Panc1 (cell line): Measurements from ENCODE around the gene SKA2. TPM values are rescaled to one million over a fixed set of nuclear protein-coding genes. Genes with fewer than 3 reads are reported as not detected.

Experiments
- ATAC-seq: fragments of 200-7000 bp; cut with Tn5 transposase; 2 replicates; pipeline ENCODE4 v1.9.1; 2020; ENCODE audit warnings: mild to moderate bottlenecking, moderate library complexity
- BruUV-seq: library from RNA; stranded (reverse); fragments of 400-500 nt; replicated peaks from 2 replicates; lab custom pipeline; 2021; lab: Mats Ljungman, UMichigan
- CTCF ChIA-PET: fragments of 300-600 bp; sonication (Branson Sonifier 250); formaldehyde crosslinking; loops from one replicate; lab custom pipeline; 2022; ENCODE audit warnings: antibody characterized with exemption; lab: Charles Lee
- POLR2A ChIA-PET: fragments of 300-600 bp; sonication (Branson Sonifier 250); formaldehyde crosslinking; loops from one replicate; lab custom pipeline; 2022; ENCODE audit warnings: antibody characterized with exemption; lab: Charles Lee
- DNase-seq: peaks from one replicate; pipeline ENCODE4 v3.0.0-alpha.2; 2010; ENCODE audit warnings: low read depth, low spot score
- H3K27ac ChIP-seq: 2 replicates; pipeline ENCODE4 v1.5.1; 2011; ENCODE audit warnings: mild to moderate bottlenecking, low read length, inconsistent platforms
- H3K27me3 ChIP-seq: fragments of 200-500 bp; sonication (Bioruptor generic); 2 replicates; pipeline ENCODE4 v1.6.0; 2014; ENCODE audit warnings: low read length, inconsistent platforms; ENCODE audit not compliant: control insufficient read depth, insufficient read depth
- H3K36me3 ChIP-seq: fragments of 200-500 bp; sonication (Bioruptor generic); 2 replicates; pipeline ENCODE4 v1.5.1; 2014; ENCODE audit warnings: inconsistent platforms, mild to moderate bottlenecking, low read length, moderate library complexity; ENCODE audit not compliant: control insufficient read depth, insufficient read depth
- H3K4me1 ChIP-seq: 2 replicates; pipeline ENCODE4 v1.5.1; 2011; ENCODE audit warnings: inconsistent platforms, mild to moderate bottlenecking, low read length, moderate library complexity; ENCODE audit not compliant: control insufficient read depth, insufficient read depth
- H3K4me3 ChIP-seq, 2 experiments: 2 replicates each; pipeline ENCODE4 v1.5.1; 2011 to 2012; ENCODE audit warnings: low read depth in 2 of 2, low read length in 2 of 2, mild to moderate bottlenecking in 2 of 2, inconsistent platforms in 1 of 2, moderate library complexity in 1 of 2
- H3K9me3 ChIP-seq: fragments of 200-500 bp; sonication (Bioruptor generic); 2 replicates; pipeline ENCODE4 v1.5.1; 2014; ENCODE audit warnings: low read depth, mild to moderate bottlenecking, inconsistent platforms, low read length, moderate library complexity; ENCODE audit not compliant: control insufficient read depth, insufficient read depth
- POLR2AphosphoS5 ChIP-seq: IDR thresholded peaks from 2 replicates; pipeline ENCODE4 v1.6.1; 2012; ENCODE audit warnings: mild to moderate bottlenecking, low read depth, low read length, moderate library complexity
- SIN3A ChIP-seq: IDR thresholded peaks from 2 replicates; pipeline ENCODE4 v1.6.1; 2012; ENCODE audit warnings: low read depth, mild to moderate bottlenecking, low read length, moderate library complexity, borderline replicate concordance; ENCODE audit not compliant: insufficient read depth
- TCF7L2 ChIP-seq: IDR thresholded peaks from 2 replicates; pipeline ENCODE4 v1.6.1; 2011; ENCODE audit warnings: mild to moderate bottlenecking, low read depth, low read length, inconsistent platforms
- in situ Hi-C: cut with HindIII; loops from 2 replicates; pipeline ENCODE4 v1.10.0; 2016; ENCODE audit warnings: low sequenced_read_pairs, low pct_unique_long_range_greater_than_20kb
- intact Hi-C: fragments of 100-400 bp; cut with micrococcal nuclease; formaldehyde crosslinking; loops from one replicate; pipeline ENCODE4 v1.10.0; 2022; ENCODE audit not compliant: unreplicated experiment
- total RNA-seq: library from RNA; stranded (reverse); gene quantifications from one replicate; pipeline ENCODE4 v1.2.1, GENCODE V29; 2021; ENCODE audit not compliant: unreplicated experiment
- TF ChIP-seq, protein P1 (sequence below), 2 experiments: IDR thresholded peaks; 2 replicates each; pipeline ENCODE4 v1.6.1; 2011 to 2012; ENCODE audit warnings: low read depth in 2 of 2, control low read depth in 1 of 2, low read length in 1 of 2, mild to moderate bottlenecking in 1 of 2, moderate library complexity in 1 of 2; ENCODE audit not compliant: insufficient read depth in 1 of 2
- TF ChIP-seq, protein P2 (sequence below): fragments of 450-650 bp; IDR thresholded peaks from 2 replicates; pipeline ENCODE4 v1.5.1; 2017; ENCODE audit warnings: mild to moderate bottlenecking

SKA2 gene
- total RNA-seq, 1 experiment from 2014 or later, result 30.3 TPM

DNA sequence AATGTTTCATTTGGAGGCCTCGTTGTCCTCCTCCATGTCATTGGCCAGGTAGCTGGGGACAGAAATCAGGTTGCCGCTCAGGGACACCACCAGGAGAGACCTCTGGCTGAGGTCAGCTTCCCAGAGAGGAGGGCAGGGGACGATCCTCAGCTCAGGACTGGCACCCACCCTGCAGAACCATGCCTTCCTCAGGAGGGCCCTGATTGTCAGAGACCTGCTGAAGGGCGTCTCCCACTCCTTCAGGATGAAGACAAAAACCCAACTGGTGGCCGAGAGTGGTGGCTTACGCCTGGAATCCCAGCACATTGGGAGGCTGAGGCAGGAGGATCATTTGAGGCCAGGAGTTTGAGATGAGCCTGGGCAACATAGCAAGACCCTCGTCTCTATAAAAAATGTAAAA is 20.1 kb upstream of the SKA2 start:
- ATAC-seq (no peak), DNase-seq (no peak)
- no TSS peak for BruUV-seq
- TF ChIP-seq, protein P1, sequence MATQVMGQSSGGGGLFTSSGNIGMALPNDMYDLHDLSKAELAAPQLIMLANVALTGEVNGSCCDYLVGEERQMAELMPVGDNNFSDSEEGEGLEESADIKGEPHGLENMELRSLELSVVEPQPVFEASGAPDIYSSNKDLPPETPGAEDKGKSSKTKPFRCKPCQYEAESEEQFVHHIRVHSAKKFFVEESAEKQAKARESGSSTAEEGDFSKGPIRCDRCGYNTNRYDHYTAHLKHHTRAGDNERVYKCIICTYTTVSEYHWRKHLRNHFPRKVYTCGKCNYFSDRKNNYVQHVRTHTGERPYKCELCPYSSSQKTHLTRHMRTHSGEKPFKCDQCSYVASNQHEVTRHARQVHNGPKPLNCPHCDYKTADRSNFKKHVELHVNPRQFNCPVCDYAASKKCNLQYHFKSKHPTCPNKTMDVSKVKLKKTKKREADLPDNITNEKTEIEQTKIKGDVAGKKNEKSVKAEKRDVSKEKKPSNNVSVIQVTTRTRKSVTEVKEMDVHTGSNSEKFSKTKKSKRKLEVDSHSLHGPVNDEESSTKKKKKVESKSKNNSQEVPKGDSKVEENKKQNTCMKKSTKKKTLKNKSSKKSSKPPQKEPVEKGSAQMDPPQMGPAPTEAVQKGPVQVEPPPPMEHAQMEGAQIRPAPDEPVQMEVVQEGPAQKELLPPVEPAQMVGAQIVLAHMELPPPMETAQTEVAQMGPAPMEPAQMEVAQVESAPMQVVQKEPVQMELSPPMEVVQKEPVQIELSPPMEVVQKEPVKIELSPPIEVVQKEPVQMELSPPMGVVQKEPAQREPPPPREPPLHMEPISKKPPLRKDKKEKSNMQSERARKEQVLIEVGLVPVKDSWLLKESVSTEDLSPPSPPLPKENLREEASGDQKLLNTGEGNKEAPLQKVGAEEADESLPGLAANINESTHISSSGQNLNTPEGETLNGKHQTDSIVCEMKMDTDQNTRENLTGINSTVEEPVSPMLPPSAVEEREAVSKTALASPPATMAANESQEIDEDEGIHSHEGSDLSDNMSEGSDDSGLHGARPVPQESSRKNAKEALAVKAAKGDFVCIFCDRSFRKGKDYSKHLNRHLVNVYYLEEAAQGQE (IDR thresholded peaks at IDR 0.05; ENCODE audit: insufficient read depth in 1 of 2, low read depth in 2 of 2, low read length in 1 of 2), result no peak
- no peak for TF ChIP-seq POLR2AphosphoS5
- no peak for TF ChIP-seq TCF7L2
- TF ChIP-seq, protein P2, sequence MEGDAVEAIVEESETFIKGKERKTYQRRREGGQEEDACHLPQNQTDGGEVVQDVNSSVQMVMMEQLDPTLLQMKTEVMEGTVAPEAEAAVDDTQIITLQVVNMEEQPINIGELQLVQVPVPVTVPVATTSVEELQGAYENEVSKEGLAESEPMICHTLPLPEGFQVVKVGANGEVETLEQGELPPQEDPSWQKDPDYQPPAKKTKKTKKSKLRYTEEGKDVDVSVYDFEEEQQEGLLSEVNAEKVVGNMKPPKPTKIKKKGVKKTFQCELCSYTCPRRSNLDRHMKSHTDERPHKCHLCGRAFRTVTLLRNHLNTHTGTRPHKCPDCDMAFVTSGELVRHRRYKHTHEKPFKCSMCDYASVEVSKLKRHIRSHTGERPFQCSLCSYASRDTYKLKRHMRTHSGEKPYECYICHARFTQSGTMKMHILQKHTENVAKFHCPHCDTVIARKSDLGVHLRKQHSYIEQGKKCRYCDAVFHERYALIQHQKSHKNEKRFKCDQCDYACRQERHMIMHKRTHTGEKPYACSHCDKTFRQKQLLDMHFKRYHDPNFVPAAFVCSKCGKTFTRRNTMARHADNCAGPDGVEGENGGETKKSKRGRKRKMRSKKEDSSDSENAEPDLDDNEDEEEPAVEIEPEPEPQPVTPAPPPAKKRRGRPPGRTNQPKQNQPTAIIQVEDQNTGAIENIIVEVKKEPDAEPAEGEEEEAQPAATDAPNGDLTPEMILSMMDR, result no peak
- no peak for TF ChIP-seq SIN3A
- in situ Hi-C loops, result no loop called here
- POLR2A ChIA-PET, result no interaction called here
- CTCF ChIA-PET, result no interaction called here
- Histone ChIP-seq H3K27ac (no peak overlapping the region), H3K36me3 (peaks cover 8% of the 10 kb centered on the region), H3K9me3 (no peaks in the 10 kb centered on the region), H3K4me1 (no peaks in the 10 kb centered on the region), H3K27me3 (no peaks in the 10 kb centered on the region), H3K4me3 (no peak overlapping the region)
- intact Hi-C loops, result no loop called here

DNA sequence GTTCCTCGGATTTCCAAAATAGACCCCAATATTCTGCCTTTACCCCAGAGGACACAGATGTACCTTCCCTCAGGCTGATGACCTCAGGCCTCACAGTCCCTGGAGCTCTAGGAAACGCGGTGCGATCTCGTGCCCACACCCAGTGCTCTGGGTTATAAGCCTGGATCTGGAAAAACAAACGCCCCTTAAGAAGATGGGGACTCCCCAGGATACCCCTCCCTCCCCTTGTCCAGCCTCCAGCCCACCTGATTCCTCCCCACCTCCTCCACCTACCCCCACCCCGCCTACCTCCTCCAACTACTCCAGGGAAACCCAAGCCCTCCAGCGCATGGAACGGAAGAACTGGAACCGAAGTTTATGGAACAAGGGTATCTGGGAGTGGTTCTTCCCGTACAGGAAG is 19.7 kb upstream of the SKA2 start:
- POLR2A ChIA-PET, result no interaction called here
- TF ChIP-seq, protein P1 (IDR thresholded peaks at IDR 0.05; ENCODE audit: insufficient read depth in 1 of 2, low read depth in 2 of 2, low read length in 1 of 2), result no peak
- TF ChIP-seq, protein P2, result no peak
- TF ChIP-seq TCF7L2 (no peak), SIN3A (no peak), POLR2AphosphoS5 (no peak)
- BruUV-seq, result no TSS peak
- intact Hi-C loops, result no loop called here
- CTCF ChIA-PET, result no interaction called here
- in situ Hi-C loops, result no loop called here
- H3K4me1 ChIP-seq, result no peaks in the 10 kb centered on the region
- peaks cover 8% of the 10 kb centered on the region for H3K36me3 ChIP-seq
- H3K27ac ChIP-seq, result no peak overlapping the region
- H3K27me3 ChIP-seq, result no peaks in the 10 kb centered on the region
- DNase-seq (no peak), ATAC-seq (no peak)
- no peak overlapping the region for H3K4me3 ChIP-seq
- H3K9me3 ChIP-seq, result no peaks in the 10 kb centered on the region
